GM21737 (cell line): ENCODE measurements around the gene ASB10.

Experiments used
- ATAC-seq: cut with Tn5 transposase; IDR thresholded peaks from one replicate; pipeline ENCODE4 v1.9.1; 2021; ENCODE audit warnings: mild to moderate bottlenecking, moderate library complexity; ENCODE audit not compliant: unreplicated experiment

ASB10 gene

GRCh38 chr7:151168003-151168786 is 18.9 kb downstream of the ASB10 start:
- ATAC-seq, result no peak

GRCh38 chr7:151167197-151167961 is 19.7 kb downstream of the ASB10 start, which contains the start of gene GBX1:
Gene GBX1 (minus strand): TSS chr7:151167694. CDS start chr7:151167548, 146 bp downstream.
- ATAC-seq, result no peak

- ATAC-seq, result no peak
Measured at GRCh38 chr7:151166629-151167196, 20.3 kb downstream of the ASB10 start.

- ATAC-seq, result no peak
Measured at GRCh38 chr7:151161757-151162156, 25.3 kb downstream of the ASB10 start.

GRCh38 chr7:151157645-151158329 is 29.3 kb downstream of the ASB10 start:
- ATAC-seq, result no peak

GRCh38 chr7:151152643-151153513 is 34.2 kb downstream of the ASB10 start:
- no peak for ATAC-seq

GRCh38 chr7:151150388-151150787 is 36.7 kb downstream of the ASB10 start:
- no peak for ATAC-seq

- ATAC-seq, result no peak
Measured at GRCh38 chr7:151148319-151149259, 38.5 kb downstream of the ASB10 start.

- ATAC-seq, result no peak
Measured at GRCh38 chr7:151146761-151147160, 40.3 kb downstream of the ASB10 start.

- no peak for ATAC-seq
Measured at GRCh38 chr7:151144387-151144786, 42.7 kb downstream of the ASB10 start.

GRCh38 chr7:151143261-151144015 is 43.6 kb downstream of the ASB10 start:
- no peak for ATAC-seq

GRCh38 chr7:151142686-151143040 is 44.4 kb downstream of the ASB10 start:
- ATAC-seq, result no peak

GRCh38 chr7:151141855-151142685 is 45.0 kb downstream of the ASB10 start:
- ATAC-seq, result no peak

- ATAC-seq, result no peak
Measured at GRCh38 chr7:151141311-151141854, 45.7 kb downstream of the ASB10 start.

- ATAC-seq, result no peak
Measured at GRCh38 chr7:151140826-151141225, 46.2 kb downstream of the ASB10 start.

GRCh38 chr7:151139791-151140190 is 47.3 kb downstream of the ASB10 start:
- no peak for ATAC-seq

GRCh38 chr7:151139071-151139790 is 47.8 kb downstream of the ASB10 start:
- ATAC-seq, result no peak
